Activated CD8-positive, alpha-beta memory T cell treated with anti-CD3 and anti-CD28 coated beads, Interleukin-2, amount 10 ng/mL, durations not matched to agents 7 days and 5 days (primary cell): ENCODE measurements around the gene ARMH3. TPM values are rescaled to one million over a fixed set of nuclear protein-coding genes. Genes with fewer than 3 reads are reported as not detected.
"Not testable (repeated sequence)": the region's sequence is repeated elsewhere in the genome, so short reads cannot be mapped to it uniquely, and the experiment has no call there.

ENCODE experiments used
- ATAC-seq: fragments of 150-1000 bp; cut with Tn5 transposase; one replicate; pipeline ENCODE4 v1.10.0; 2021; ENCODE audit warnings: moderate library complexity
- CTCF ChIA-PET: fragments of 350-600 bp; sonication (Branson Sonifier 250); formaldehyde crosslinking; loops from one replicate; lab custom pipeline; 2021; ENCODE audit warnings: antibody characterized with exemption; lab: Charles Lee
- DNase-seq: peaks from one replicate; pipeline ENCODE4 v3.0.0-alpha.2; 2020
- H3K27ac Mint-ChIP-seq: one replicate; pipeline ENCODE4 v1.8.0; 2021; ENCODE audit warnings: mild to moderate bottlenecking, mixed read lengths
- H3K27me3 Mint-ChIP-seq: one replicate; pipeline ENCODE4 v1.8.0; 2021; ENCODE audit warnings: mixed read lengths
- H3K36me3 Mint-ChIP-seq: one replicate; pipeline ENCODE4 v1.8.0; 2021; ENCODE audit warnings: mild to moderate bottlenecking, mixed read lengths
- H3K4me1 Mint-ChIP-seq: one replicate; pipeline ENCODE4 v1.8.0; 2021; ENCODE audit warnings: mixed read lengths
- H3K4me3 Mint-ChIP-seq: one replicate; pipeline ENCODE4 v1.8.0; 2021; ENCODE audit warnings: mild to moderate bottlenecking, moderate library complexity, mixed read lengths
- H3K9me3 Mint-ChIP-seq: one replicate; pipeline ENCODE4 v1.8.0; 2022; ENCODE audit warnings: low read depth, mixed read lengths
- total RNA-seq, 2 experiments: library from RNA; stranded (reverse); gene quantifications; one replicate each; pipeline ENCODE4 v1.2.3, GENCODE V29; 2021

The ARMH3 gene
- total RNA-seq, 2 experiments from 2014 or later, result 23.8 to 25.9 TPM

- Mint-ChIP-seq H3K27ac (peak overlapping the region; percentile 84), H3K27me3 (no peaks in the 10 kb centered on the region), H3K4me3 (peak overlapping the region; percentile 83), H3K36me3 (peaks cover 2% of the 10 kb centered on the region), H3K9me3 (no peaks in the 10 kb centered on the region), H3K4me1 (peaks cover 19% of the 10 kb centered on the region)
- ATAC-seq, result no peak
- CTCF ChIA-PET, result interaction anchor here (1.1 to 14.3 kb wide), 5 partner anchors 14 to 228 kb away, joined by 3 to 228 read pairs (median 5); partner anchors contain the start of gene KCNIP2
- DNase-seq, result no peak
Measured at GRCh38 chr10:102066399-102067088, 10.6 kb upstream of the ARMH3 start.

DNA sequence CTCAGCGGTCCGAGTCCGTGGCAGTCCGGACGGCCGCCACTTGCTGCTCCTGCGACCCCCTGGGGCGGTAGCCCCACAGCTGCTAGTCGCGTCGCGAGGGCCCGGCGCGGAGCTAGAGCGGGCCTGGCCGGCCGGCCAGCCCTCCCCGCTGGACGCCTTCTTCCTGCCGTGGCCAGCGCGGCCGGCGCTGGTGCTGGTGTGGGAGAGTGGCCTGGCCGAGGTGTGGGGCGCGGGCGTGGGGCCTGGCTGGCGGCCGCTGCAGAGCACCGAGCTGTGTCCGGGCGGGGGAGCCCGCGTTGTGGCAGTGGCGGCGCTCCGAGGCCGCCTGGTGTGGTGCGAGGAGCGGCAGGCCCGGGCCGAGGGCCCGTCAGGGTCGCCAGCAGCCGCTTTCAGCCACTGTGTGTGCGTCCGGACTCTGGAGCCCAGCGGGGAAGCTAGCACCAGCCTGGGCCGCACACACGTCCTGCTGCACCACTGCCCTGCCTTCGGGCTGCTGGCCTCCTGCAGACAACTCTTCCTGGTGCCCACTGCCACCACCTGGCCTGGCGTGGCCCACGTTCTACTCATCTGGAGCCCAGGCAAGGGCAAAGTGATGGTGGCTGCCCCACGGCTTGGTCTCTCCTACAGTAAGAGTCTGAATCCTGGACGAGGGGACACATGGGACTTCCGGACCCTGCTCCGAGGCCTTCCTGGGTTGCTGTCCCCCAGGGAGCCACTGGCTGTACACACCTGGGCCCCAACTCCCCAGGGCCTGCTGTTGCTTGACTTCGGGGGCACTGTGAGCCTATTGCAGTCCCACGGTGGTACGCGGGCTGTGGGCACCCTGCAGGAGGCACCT is 9.8 kb upstream of the ARMH3 start:
- peak overlapping the region; percentile 83 for H3K4me3 Mint-ChIP-seq
- H3K27ac Mint-ChIP-seq, result peak overlapping the region; percentile 84
- DNase-seq (no peak), ATAC-seq (peak; percentile 17)
- H3K4me1 Mint-ChIP-seq, result peaks cover 19% of the 10 kb centered on the region
- peaks cover 2% of the 10 kb centered on the region for H3K36me3 Mint-ChIP-seq
- H3K9me3 Mint-ChIP-seq, result no peaks in the 10 kb centered on the region
- CTCF ChIA-PET, result interaction anchor here (0.7 to 14.3 kb wide), 6 partner anchors 8 to 227 kb away, joined by 3 to 228 read pairs (median 4); partner anchors contain the start of gene KCNIP2
- no peaks in the 10 kb centered on the region for H3K27me3 Mint-ChIP-seq

DNA sequence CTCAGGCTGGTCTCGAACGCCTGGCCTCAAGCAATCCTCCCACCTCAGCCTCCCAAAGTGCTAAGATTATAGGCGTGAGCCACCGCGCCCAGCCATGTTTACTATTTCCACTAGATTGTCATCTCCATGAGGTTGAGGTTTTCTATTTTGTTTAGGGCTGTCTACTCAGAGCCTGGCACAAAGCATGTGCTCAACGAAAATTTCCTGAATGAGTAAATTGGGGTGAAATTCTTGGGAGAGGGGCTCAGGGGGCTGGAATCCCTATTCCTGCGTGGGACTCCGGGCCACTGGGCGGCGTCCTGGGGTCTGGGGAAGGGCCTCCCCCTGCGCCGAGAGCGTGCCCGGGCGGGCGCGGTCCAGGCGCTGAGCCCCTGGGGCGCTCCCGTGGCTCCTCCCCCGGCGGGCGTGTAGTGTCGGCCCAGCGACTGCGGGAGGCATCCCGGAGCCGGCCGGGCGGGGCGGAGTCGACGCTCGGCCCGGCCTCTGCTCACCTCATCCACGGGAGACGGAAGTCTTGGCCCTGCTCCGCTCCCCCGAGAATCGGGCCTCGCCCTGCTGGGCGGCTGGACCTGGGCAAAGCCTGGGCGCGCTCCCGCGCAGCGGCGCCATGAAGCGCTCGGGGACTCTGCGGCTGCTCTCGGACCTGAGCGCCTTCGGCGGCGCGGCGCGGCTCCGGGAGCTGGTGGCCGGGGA is 9.0 kb upstream of the ARMH3 start, which contains the start of gene HPS6:
Gene HPS6, plus strand, starts transcription at position 482 of the 693 bp plus-strand sequence. Its CDS starts 126 bp downstream, at position 608.
- Mint-ChIP-seq H3K4me3 (peak within 1 kb of the TSS; percentile 83), H3K4me1 (peaks cover 19% of the 10 kb centered on the region), H3K36me3 (peaks cover 2% of the 10 kb centered on the region), H3K27ac (peak within 1 kb of the TSS; percentile 86), H3K27me3 (no peaks in the 10 kb centered on the region), H3K9me3 (no peaks in the 10 kb centered on the region)
- ATAC-seq (peak; percentile 98), DNase-seq (peak; percentile 94)
- CTCF ChIA-PET, result interaction anchor here (0.7 to 14.3 kb wide), 5 partner anchors 8 to 226 kb away, joined by 3 to 228 read pairs (median 3); partner anchors contain the start of gene KCNIP2

DNA sequence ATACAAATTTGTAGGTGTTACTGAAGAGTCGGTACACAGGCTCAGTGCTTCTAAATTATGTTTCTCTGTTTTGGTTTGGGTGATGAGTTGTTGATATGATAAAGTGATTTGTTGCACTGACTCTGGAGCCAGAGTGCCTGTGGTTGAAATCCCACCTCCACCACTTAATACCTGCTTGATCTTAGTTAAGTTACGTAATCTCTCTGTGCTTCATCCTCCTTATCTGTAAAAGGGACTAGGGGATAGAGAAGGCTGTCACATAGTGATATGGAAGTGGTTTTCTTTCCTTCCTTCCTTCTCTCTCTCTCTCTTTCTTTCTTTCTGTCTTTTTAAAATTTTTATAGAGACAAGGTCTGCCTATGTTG is 8.5 kb upstream of the ARMH3 start:
- Mint-ChIP-seq H3K36me3 (peaks cover under 1% of the 10 kb centered on the region), H3K27me3 (no peaks in the 10 kb centered on the region), H3K4me1 (peaks cover 19% of the 10 kb centered on the region), H3K4me3 (peak overlapping the region; percentile 83), H3K27ac (peak overlapping the region; percentile 86), H3K9me3 (no peaks in the 10 kb centered on the region)
- CTCF ChIA-PET, result no interaction called here
- ATAC-seq, result no peak
- DNase-seq, result no peak

DNA sequence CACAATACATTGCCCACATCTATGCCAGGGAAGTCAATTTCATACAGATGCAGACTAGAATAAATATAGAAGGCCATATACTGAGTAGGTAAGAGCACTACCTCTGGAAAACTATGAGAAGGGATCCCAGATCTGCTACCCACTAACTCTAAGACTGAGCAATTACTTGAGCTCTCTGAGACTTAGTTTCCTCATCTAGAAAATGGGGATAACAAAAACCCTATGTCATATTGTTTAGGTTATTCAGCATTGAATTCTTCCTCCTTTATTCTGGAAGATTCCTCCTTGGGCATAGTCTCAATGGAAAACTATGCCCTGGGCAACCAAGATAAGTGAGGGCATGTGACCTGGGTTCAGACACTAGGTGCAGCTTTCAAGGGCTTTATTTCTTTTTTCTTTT is 4.0 kb upstream of the ARMH3 start:
- Mint-ChIP-seq H3K27me3 (no peaks in the 10 kb centered on the region), H3K4me1 (peaks cover 21% of the 10 kb centered on the region), H3K4me3 (no peak overlapping the region), H3K27ac (no peak overlapping the region), H3K9me3 (no peaks in the 10 kb centered on the region), H3K36me3 (no peaks in the 10 kb centered on the region)
- ATAC-seq (no peak), DNase-seq (no peak)
- CTCF ChIA-PET, result interaction anchor here (0.9 to 3.7 kb wide), 2 partner anchors 13 to 51 kb away, joined by 3 to 20 read pairs; no protein-coding TSS in a partner anchor

GRCh38 chr10:102054881-102055646 is 909 bp downstream of the ARMH3 start:
- not testable (repeated sequence) for H3K9me3 Mint-ChIP-seq, H3K36me3 Mint-ChIP-seq, ATAC-seq, H3K27me3 Mint-ChIP-seq, DNase-seq
- H3K27ac Mint-ChIP-seq, result peak overlapping the region; percentile 93
- CTCF ChIA-PET, result interaction anchor here (0.7 to 2.2 kb wide), 6 partner anchors 11 to 214 kb away, joined by 3 to 18 read pairs (median 3); no protein-coding TSS in a partner anchor
- peaks cover 40% of the 10 kb centered on the region for H3K4me1 Mint-ChIP-seq
- peak overlapping the region; percentile 95 for H3K4me3 Mint-ChIP-seq

DNA sequence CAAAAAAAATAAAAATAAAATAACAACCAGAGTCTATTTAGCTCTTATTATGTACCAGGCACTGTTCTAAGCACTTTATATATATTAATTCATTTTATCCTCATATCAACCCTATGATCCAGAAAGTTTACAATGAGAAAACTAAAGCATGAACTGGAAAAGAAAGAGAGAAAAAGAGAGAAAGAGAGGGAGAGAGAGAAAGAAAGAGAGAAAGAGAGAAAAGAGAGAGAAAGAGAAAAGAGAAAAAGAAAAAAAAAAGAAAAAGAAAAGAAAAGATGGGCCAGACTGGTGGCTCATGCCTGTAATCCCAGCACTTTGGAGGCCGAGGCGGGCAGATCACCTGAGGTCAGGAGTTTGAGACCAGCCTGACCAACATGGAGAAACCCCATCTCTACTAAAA is 9.9 kb downstream of the ARMH3 start:
- H3K4me3 Mint-ChIP-seq, result no peak overlapping the region
- H3K9me3 Mint-ChIP-seq, result no peaks in the 10 kb centered on the region
- DNase-seq (no peak), ATAC-seq (no peak)
- H3K4me1 Mint-ChIP-seq, result peaks cover 14% of the 10 kb centered on the region
- H3K36me3 Mint-ChIP-seq, result peaks cover 2% of the 10 kb centered on the region
- no peaks in the 10 kb centered on the region for H3K27me3 Mint-ChIP-seq
- no peak overlapping the region for H3K27ac Mint-ChIP-seq
- CTCF ChIA-PET, result no interaction called here

- ATAC-seq (no peak), DNase-seq (no peak)
- Mint-ChIP-seq H3K27me3 (no peaks in the 10 kb centered on the region), H3K4me3 (no peak overlapping the region), H3K27ac (no peak overlapping the region), H3K9me3 (no peaks in the 10 kb centered on the region), H3K4me1 (peaks cover 14% of the 10 kb centered on the region), H3K36me3 (peaks cover 2% of the 10 kb centered on the region)
- CTCF ChIA-PET, result interaction anchor here (2.0 kb wide), 1 partner anchor 204 kb away, joined by 5 read pairs; no protein-coding TSS in a partner anchor
Measured at GRCh38 chr10:102045292-102045691, 10.7 kb downstream of the ARMH3 start.

GRCh38 chr10:102040305-102041050 is 15.5 kb downstream of the ARMH3 start:
- Mint-ChIP-seq H3K36me3 (peaks cover 8% of the 10 kb centered on the region), H3K27me3 (no peaks in the 10 kb centered on the region), H3K9me3 (no peaks in the 10 kb centered on the region), H3K27ac (no peak overlapping the region), H3K4me1 (no peaks in the 10 kb centered on the region), H3K4me3 (no peak overlapping the region)
- ATAC-seq, result no peak
- CTCF ChIA-PET, result interaction anchor here (1.2 kb wide), 1 partner anchor 31 kb away, joined by 4 read pairs; no protein-coding TSS in a partner anchor
- no peak for DNase-seq

DNA sequence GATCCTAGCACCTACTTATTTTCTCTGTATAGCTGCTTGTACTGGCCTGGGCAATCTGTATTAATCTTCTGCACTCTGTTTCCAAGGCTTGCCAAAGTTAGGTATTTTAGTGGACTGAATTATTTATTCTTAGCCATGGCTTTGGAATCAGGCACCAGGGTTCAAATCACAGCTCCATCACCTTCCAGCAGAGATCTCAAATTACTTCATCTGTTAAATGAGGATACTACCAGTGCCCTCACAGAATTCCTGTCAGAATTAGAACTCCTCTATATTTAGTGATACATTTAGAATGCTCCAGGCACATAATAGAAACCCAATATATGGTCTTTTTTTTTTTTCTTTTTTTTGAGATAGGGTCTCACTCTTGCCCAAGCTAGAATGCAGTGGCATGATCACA is 17.6 kb downstream of the ARMH3 start:
- Mint-ChIP-seq H3K9me3 (no peaks in the 10 kb centered on the region), H3K27ac (no peak overlapping the region), H3K36me3 (peaks cover 11% of the 10 kb centered on the region), H3K4me1 (peaks cover 1% of the 10 kb centered on the region), H3K27me3 (no peaks in the 10 kb centered on the region), H3K4me3 (no peak overlapping the region)
- CTCF ChIA-PET, result interaction anchor here (1.0 kb wide), 1 partner anchor 41 kb away, joined by 3 read pairs; no protein-coding TSS in a partner anchor
- ATAC-seq (no peak), DNase-seq (peak; percentile 7)

- not testable (repeated sequence) for H3K4me1 Mint-ChIP-seq, DNase-seq, ATAC-seq, H3K27me3 Mint-ChIP-seq, H3K27ac Mint-ChIP-seq, H3K4me3 Mint-ChIP-seq, H3K9me3 Mint-ChIP-seq
- CTCF ChIA-PET, result interaction anchor here (2.1 kb wide), 1 partner anchor 37 kb away, joined by 6 read pairs; no protein-coding TSS in a partner anchor
- H3K36me3 Mint-ChIP-seq, result peaks cover 24% of the 10 kb centered on the region
Measured at GRCh38 chr10:102035807-102036206, 20.2 kb downstream of the ARMH3 start.
